ENCODE measurements around the gene SRPX.

GRCh38 chrX:38138157-38138891 lies 82.3 kb downstream of the SRPX start:
- TF ChIP-seq CTCF (IDR thresholded peaks at IDR 0.05) (no peak), POLR2A (IDR thresholded peaks at IDR 0.05) (no peak)

All from ovary (tissue), 3 donors.